GM21515 (cell line): ENCODE results near the gene SC5D.

Source experiments
- ATAC-seq: cut with Tn5 transposase; IDR thresholded peaks from one replicate; pipeline ENCODE4 v1.9.1; 2021; ENCODE audit not compliant: unreplicated experiment

Gene SC5D

GRCh38 chr11:121352251-121352891 lies 59.8 kb downstream of the SC5D start:
- no peak for ATAC-seq

DNA sequence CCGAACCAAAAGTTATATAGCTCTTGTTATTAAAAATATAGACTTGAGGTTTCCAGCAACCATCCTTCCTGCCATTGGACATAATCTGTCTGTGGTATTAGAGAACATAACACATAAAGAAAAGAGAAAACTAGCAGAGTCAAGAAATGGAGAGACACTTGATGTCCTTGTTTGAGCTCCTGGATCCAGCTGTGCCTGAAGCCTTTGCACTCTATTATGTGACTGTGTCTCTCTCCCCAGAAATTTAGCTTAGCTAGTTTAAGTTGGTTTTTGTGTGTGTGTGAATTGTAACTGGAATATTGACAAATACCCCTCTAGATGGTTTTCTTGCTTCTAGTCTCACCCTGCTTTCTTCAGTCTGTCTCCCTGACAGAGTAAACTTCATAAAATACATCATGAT lies 61.6 kb downstream of the SC5D start:
- ATAC-seq: no peak

GRCh38 chr11:121356357-121356756 lies 63.8 kb downstream of the SC5D start:
- no peak for ATAC-seq
